PC-3 (cell line): Measurements from ENCODE around the gene VPS9D1.

Experiments
- EZH2 ChIP-seq: fragments of 300-600 bp; sonication (generic); IDR thresholded peaks from one replicate; pipeline ENCODE4 v1.6.1; 2017; ENCODE audit warnings: antibody characterized with exemption, mild to moderate bottlenecking, low read length; ENCODE audit not compliant: unreplicated experiment
- TF ChIP-seq, protein P1 (sequence below): fragments of 300-600 bp; sonication (generic); conservative IDR thresholded peaks from 2 replicates; pipeline ENCODE4 v1.5.1; 2017; ENCODE audit warnings: antibody characterized with exemption, low read depth, mild to moderate bottlenecking, low read length

DNA sequence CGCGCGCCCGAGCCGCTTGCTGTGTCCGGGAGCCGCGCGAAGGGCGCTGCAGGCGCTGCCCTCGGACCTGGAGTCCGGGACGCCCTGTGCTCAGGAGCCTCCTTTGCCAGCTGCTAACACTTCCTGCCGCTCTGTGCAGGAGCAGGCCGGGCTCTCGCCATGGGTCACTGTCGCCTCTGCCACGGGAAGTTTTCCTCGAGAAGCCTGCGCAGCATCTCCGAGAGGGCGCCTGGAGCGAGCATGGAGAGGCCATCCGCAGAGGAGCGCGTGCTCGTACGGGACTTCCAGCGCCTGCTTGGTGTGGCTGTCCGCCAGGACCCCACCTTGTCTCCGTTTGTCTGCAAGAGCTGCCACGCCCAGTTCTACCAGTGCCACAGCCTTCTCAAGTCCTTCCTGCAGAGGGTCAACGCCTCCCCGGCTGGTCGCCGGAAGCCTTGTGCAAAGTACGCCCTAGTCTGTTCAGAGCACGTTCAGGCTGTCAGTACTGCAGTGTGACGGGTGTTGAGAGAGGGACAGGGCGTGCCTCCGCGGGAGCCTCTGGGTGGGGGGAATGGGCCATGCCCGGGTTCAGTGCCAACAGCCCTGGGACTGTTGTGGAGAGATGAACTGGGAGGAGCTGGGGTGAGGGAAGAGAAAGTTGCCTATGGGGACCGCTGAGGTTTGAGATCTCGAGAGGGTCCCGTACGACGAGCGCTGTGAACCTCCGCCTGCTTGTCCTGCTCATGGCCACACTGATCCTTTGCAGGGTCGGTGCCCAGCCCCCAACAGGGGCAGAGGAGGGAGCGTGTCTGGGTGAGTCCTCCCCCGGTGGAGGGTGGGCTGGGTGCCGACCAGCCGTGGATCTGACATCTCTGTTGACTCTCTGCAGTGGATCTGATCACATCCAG lies 1.9 kb upstream of the VPS9D1 start:
- TF ChIP-seq EZH2, result no peak
- TF ChIP-seq, protein P1, sequence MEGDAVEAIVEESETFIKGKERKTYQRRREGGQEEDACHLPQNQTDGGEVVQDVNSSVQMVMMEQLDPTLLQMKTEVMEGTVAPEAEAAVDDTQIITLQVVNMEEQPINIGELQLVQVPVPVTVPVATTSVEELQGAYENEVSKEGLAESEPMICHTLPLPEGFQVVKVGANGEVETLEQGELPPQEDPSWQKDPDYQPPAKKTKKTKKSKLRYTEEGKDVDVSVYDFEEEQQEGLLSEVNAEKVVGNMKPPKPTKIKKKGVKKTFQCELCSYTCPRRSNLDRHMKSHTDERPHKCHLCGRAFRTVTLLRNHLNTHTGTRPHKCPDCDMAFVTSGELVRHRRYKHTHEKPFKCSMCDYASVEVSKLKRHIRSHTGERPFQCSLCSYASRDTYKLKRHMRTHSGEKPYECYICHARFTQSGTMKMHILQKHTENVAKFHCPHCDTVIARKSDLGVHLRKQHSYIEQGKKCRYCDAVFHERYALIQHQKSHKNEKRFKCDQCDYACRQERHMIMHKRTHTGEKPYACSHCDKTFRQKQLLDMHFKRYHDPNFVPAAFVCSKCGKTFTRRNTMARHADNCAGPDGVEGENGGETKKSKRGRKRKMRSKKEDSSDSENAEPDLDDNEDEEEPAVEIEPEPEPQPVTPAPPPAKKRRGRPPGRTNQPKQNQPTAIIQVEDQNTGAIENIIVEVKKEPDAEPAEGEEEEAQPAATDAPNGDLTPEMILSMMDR, result no peak
